DMS 273 (cell line): ENCODE data around the gene CD3E.
A peak's percentile ranks its signal among the peaks of the same experiment; 100 is the strongest.

Experiments
- DNase-seq: peaks from one replicate; lab custom pipeline; 2025; ENCODE audit not compliant: unreplicated experiment; lab: John Stamatoyannopoulos, UW

Gene CD3E

DNA sequence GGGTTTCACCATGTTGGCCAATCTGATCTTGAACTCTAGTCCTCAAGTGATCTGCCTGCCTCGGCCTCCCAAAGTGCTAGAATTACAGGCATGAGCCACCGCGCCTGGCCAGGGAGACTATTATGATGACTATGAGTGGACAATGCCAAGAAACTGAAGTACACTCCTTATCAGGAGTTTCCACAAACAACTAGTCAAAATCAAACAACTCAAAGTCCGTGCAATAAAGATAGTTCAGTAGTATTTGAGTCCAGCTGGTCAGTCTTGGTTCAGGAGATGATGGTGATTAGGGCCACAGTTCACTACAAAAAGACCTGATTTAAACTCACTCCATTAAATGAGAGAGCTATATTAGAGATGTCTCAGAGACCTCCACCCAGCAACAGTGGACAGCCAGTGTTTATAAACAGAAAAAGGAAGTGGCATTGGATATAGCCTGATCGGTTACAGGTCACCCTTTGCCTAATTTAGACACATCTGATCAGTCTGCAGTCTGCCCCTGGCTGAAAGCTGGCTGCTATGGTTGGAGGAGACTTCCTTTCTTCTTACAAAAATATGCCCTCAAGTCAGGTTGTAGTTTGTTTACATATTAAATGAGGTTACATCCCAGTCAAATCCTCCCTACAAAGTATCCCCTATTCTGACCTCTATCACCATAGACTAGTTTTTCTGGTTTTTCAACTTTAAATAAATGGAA lies 17.0 kb downstream of the CD3E start:
- DNase-seq: no peak

GRCh38 chr11:118322721-118323120 lies 18.2 kb downstream of the CD3E start:
- DNase-seq: no peak

GRCh38 chr11:118325283-118325682 lies 20.8 kb downstream of the CD3E start:
- no peak for DNase-seq

DNA sequence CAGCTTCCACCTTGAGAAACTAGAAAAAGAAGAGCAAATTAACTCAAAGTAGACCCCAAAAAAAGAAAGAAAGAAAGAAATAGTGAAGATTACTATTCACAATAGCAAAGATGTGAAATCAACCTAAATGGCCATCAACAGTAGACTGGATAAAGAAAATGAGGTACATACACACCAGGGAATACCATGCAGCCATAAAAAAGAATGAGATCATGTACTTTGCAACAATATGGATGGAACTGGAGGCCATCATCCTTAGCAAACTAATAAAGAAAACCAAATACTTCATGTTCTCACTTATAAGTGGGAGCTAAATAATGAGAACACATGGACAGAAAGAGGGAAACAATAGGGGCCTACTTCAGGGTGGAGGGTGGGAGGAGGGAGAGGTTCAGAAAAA lies 24.2 kb downstream of the CD3E start:
- no peak for DNase-seq

GRCh38 chr11:118334745-118335144 lies 30.2 kb downstream of the CD3E start:
- no peak for DNase-seq

- peak; percentile 3 for DNase-seq
These were observed 34.1 kb downstream of the CD3E start for GRCh38 chr11:118338637-118339061.

DNA sequence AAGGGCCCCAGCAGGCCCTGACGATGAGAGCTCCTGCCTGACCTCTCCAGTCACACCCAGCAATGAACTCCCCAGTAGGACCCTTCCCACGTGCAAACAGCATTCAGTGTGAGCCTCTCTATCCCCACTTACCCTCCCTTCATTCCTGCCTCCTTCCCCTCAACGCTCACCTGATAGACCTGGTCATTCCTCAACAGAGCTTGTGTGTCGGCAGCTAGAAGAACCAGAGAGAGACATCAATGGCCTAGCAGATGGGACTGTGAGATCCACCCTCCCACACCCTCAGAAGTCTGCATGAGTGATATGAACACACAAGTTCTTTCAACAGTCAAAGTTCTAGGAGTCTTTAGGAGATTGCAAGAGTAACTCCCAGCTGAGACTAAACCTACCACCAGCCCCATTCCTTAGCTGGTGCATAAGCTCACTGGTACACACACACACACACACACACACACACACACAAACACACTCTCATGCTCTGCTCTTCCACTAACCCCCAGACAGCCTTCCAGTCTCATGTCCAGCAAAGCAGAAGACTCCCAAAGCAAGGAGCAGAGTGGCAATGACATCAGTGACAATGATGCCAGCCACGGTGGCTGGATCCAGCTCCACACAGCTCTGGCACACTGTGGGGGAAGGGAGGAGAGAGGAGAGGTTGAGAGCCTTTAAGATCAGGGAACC lies 34.9 kb downstream of the CD3E start:
- no peak for DNase-seq

DNA sequence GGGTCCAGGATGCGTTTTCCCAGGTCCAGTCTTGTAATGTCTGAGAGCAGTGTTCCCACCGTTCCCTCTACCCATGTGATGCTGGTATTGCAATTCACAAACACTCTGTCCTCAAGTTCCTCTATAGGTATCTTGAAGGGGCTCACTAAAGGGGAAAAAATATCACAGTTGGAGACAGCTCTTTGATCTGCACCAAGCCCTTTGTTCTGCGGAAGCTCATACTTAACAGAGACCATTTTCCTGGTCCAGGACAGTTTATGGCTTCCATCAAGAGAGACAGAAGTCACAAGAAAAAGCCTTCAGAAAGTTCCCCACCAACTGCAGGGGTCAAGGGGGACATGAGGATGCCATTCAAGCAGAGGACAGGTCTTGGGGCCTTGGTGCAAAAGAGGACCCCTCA lies 35.9 kb downstream of the CD3E start:
- no peak for DNase-seq

GRCh38 chr11:118341261-118341660 lies 36.7 kb downstream of the CD3E start:
- no peak for DNase-seq

- no peak for DNase-seq
These were observed 37.4 kb downstream of the CD3E start for GRCh38 chr11:118341815-118342489.

DNA sequence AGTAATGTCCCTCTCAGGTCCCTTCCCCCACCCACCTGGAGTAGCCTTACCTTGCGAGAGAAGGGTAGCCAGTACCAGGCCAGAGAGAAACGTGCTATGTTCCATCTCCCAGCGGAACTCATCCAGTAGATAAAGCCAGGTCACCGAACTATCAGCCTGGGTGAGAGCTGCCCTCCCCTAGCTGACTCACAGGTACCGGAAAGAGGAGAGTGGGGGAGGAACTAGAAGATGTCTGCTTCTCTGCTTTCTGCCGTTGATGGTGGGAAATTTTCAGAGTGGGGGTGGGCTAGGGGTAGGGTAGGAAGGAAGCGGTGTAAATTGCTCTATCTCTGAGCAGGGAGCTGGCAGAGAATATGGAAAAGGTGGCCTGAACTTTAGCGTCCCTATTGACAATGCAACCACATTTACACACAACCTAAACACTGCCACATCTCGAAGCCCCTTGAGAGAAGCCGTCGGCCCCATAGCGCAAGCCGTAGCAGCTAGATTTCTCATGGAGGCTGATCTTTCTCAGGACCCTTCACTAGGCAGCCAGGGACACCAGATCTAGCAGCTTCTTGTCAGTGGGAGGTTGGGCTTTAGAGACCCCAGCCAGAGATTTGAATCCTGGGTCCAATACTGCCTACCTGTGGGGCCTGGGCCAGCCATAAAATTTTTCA lies 38.1 kb downstream of the CD3E start, which contains the start of gene CD3D:
Gene CD3D (minus strand): TSS at position 203 of the 659 bp plus-strand sequence. CDS start 98 bp downstream, at position 105.
- DNase-seq: no peak

GRCh38 chr11:118343248-118343647 lies 38.7 kb downstream of the CD3E start:
- DNase-seq: no peak

- DNase-seq: no peak
These were observed 39.5 kb downstream of the CD3E start, which contains the start of gene CD3G for GRCh38 chr11:118343981-118344515. CD3G (plus strand) TSS chr11:118344344; CDS start chr11:118344424, 80 bp downstream.

- no peak for DNase-seq
These were observed 44.9 kb downstream of the CD3E start for GRCh38 chr11:118349475-118349874.

DNA sequence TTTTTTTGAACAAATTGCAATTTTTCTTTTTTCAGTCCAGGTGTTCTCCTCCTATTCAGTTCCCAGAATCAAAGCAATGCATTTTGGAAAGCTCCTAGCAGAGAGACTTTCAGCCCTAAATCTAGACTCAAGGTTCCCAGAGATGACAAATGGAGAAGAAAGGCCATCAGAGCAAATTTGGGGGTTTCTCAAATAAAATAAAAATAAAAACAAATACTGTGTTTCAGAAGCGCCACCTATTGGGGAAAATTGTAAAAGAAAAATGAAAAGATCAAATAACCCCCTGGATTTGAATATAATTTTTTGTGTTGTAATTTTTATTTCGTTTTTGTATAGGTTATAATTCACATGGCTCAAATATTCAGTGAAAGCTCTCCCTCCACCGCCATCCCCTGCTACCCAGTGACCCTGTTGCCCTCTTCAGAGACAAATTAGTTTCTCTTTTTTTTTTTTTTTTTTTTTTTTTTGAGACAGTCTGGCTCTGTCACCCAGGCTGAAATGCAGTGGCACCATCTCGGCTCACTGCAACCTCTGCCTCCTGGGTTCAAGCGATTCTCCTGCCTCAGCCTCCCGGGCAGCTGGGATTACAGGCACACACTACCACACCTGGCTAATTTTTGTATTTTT lies 48.7 kb downstream of the CD3E start:
- DNase-seq: peak; percentile 37

GRCh38 chr11:118358071-118358470 lies 53.5 kb downstream of the CD3E start:
- DNase-seq: no peak

DNA sequence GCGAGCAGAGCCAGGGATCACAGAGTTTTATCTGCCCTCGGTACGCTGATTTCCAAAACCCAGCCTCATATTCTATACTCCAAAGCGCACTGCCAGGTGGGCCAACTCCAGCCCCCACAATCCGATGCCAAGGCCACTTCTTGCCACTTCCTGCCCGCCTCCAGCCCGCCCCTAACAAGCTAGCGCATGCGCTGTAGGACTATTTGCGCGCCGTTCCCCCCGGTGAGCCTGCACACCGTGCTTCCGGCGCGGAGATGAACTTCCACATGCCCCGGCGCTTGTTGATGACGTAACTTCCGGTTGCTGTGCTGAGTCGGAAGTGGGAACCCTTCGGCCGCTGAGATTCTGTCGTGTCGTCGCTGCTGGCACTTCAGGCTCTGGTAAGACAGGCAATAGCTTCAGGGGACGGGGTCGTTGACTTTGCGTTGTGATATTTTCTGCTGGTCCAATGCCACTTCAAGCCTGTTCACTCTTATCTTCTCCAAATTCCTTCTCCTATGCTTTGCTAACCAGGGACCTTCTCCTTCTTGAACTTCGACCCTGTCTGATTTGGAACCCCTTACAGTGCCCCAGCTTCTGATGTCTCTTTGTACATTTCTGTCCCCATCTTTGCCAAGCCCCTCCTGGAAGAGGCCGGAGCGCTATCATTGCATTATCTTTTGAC lies 54.9 kb downstream of the CD3E start, which contains the start of gene UBE4A:
Gene UBE4A (plus strand): TSS at position 306 of the 664 bp plus-strand sequence. CDS start 5,481 bp downstream, outside the sequence.
- DNase-seq: peak; percentile 95

GRCh38 chr11:118364956-118365615 lies 60.6 kb downstream of the CD3E start:
- DNase-seq: peak; percentile 9
